GM21390 (cell line): ENCODE data around the gene NDRG3.

ENCODE experiments used
- ATAC-seq: cut with Tn5 transposase; IDR thresholded peaks from one replicate; pipeline ENCODE4 v1.9.1; 2021; ENCODE audit not compliant: unreplicated experiment

NDRG3 gene

GRCh38 chr20:36761125-36761524 is 15.2 kb upstream of the NDRG3 start:
- no peak for ATAC-seq

GRCh38 chr20:36760647-36761046 is 14.8 kb upstream of the NDRG3 start:
- ATAC-seq = no peak

DNA sequence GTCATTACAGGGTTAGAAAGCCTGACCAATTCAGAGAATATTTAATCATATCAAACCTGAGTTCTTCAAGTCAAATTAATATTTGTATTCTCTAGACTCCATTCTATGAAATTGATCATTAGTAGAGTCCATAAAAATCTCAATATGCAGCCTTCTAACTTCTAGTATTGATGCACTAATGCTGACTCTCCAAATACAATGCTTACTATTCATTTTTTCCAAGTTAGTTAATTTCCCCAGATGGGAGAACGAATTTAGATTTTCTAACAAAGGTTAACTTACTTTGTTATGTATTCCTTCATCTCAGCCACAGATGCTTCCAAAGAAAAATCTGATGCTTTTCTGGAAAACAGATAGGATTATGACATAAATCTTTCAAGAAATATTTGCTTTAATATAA is 12.4 kb upstream of the NDRG3 start:
- no peak for ATAC-seq

- ATAC-seq = no peak
These were observed 10.6 kb upstream of the NDRG3 start for GRCh38 chr20:36756496-36756895.

DNA sequence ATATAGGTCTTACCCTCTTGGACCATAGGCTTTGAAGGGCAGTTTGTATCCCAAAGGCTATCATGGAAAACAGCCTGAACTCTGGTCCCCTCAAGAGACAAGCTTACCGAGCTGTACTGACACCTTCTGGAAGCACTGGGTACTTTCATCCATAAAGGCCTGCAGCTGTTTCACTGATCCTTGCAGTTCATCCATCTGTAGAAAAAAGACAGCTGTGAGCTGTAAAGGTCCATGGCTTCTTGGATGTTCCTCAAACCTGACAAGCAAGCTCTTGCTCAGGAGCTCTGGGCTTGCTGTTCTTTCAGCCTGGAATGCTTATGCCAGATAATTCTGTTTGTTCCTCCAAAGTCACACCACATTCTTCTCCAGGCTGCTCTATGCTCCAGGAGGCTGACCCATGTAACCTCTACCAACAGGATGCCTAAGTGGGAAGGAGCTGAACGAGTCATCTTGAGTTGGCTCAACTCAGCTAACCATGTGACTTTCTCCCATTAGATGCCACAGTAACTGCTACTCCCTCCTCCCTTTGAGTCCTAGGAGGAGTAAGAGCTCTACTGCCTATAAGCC is 8.8 kb upstream of the NDRG3 start:
- no peak for ATAC-seq

DNA sequence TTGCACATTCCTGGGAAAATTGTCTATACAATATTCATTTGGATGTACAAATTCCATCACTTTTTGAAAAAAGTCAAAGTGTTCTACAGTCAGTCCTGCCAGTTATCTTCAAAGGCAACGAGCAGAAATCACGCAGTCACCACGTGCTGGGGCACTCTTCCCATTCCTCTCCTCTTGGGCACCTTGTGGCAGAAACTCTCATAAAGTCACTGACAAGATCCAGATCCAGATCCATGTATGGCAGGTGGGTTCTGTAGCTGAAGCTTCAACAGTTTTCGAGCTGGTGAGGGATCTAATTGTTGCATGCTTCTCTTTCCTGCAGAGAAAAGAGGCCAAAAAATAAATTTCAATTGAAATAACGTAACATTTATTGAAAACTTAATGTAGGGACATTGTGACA is 6.7 kb upstream of the NDRG3 start:
- no peak for ATAC-seq

GRCh38 chr20:36745234-36745926 is 510 bp downstream of the NDRG3 start:
- ATAC-seq = peak; percentile 35

- no peak for ATAC-seq
These were observed 1.1 kb downstream of the NDRG3 start for GRCh38 chr20:36744764-36745191.

DNA sequence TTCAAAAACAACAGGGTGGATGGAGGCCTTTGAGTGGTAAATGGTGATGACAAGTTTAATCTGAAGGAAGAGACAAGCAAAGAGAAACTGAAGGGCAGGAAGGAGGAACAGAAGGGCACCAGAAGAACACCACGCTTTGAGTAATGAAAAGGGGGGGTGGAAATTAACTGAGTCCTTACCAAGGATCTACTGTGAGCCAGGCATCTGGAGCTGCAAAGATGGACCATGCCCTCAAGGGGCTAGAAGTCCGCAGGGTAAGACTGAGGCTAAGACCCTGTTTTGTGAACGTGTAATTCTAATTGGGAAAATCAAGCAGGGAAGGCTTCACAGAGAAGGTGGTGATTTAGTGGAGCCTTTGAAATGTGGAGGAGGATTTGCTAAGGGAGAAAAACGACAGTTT is 1.6 kb downstream of the NDRG3 start:
- no peak for ATAC-seq

DNA sequence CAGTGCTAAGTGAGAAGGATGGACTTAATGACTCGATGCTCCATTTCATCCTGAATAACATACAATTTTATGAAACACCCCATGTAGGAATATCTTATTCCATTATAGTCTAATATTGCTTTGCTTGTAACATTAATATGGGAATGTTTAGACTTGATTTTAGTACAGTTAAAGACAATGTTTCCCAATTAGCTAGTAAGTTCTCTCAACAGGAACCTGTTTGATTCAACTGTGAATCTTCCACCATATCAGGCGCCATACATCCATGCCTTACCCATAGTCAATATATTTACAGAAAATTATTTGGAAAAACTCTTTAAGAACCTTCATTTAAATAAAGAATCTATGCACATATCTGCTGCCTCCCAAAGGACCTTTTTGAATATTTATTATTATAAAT is 3.3 kb downstream of the NDRG3 start:
- ATAC-seq = no peak

DNA sequence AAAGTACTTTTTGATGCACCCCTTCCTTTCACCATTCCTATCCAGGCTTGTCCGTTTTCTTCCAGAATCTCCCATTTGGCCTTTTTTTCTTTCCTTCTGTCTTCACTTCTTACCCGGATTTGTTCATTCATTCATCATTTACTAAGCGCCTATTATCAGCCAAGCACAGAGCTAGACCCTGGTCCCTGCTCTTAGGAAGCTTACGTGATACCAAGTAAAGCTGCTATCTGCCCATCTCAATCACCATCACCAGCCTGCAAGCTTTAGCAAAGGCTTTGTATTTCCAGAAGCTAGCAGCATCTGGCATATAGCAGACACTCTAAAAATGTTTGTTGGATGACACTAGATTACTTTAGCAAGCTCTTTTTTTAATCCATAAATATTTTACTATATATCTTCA is 4.8 kb downstream of the NDRG3 start:
- no peak for ATAC-seq

- no peak for ATAC-seq
These were observed 8.7 kb downstream of the NDRG3 start for GRCh38 chr20:36737183-36737499.

DNA sequence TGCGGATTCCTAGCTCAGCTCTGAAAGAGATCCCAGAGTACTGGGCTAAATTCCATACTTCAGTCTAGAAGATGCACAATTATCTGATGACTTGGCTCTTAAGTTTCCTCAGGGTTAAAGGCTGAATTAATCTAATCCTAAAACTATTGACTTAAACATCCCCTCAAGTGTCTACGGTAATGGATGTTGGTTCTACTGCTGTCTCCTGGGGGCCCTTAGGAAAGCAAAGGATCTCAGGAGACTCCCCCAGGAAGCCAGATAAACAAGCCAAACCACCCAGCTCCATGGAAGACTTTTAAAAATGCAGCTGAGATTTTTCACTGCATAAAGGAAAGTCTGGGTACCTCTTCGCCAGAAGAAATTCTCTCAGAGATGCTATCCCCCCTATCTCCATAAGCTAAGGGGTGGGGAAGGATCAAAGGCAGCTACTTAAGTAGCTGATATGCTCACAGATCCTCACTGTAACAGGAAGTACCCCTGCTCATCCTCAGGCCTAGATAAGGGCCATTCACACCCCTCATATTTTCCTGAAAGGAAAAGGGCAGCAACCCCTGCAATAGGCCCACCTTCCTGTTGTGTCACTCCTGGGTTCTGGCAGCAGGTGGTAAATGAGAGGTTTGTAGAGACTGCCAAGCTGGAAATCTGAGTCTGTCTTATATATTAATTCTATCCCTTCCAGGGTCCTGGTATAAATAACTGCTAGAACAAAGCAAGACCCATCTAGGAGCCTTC is 9.3 kb downstream of the NDRG3 start:
- no peak for ATAC-seq

DNA sequence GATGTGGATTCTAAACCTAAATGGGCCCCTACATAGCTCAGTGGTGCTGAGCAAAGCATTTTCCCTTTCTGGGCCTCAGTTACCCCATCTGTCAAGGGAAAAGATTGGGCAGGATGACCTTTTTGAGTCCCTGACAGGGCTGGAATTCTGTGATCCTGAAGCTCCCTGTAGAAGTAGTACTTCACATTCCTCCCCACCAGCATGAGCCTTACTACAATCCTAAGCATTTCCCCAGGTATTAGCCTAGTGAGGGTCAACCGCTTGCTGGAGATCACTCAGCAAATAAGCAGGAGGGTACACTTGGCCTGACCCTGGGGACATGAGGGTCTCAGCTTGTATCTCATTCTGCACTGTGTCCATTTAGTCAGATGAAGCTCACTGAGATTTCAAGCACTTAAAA is 13.4 kb downstream of the NDRG3 start:
- no peak for ATAC-seq

- no peak for ATAC-seq
These were observed 16.9 kb downstream of the NDRG3 start for GRCh38 chr20:36728986-36729385.

- ATAC-seq = no peak
These were observed 19.7 kb downstream of the NDRG3 start for GRCh38 chr20:36726168-36726567.

DNA sequence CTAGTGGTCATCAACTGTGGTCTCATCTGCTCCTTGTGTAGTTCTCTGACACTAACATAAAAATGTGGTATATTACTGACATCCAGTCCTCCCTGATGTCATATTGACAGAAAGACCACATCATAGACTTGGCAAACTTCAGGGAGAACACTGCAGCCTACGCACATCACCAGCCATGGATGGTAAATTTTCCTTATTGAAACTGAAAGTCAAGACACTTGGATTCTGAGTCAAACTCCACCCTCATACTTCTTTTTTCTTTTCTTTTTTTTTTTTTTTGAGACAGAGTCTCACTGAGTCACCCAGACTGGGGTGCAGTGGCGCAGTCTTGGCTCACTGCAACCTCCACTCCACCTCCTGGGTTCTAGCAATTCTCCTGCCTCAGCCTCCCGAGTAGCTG is 25.4 kb downstream of the NDRG3 start:
- no peak for ATAC-seq

- no peak for ATAC-seq
These were observed 28.2 kb downstream of the NDRG3 start for GRCh38 chr20:36717657-36718056.

DNA sequence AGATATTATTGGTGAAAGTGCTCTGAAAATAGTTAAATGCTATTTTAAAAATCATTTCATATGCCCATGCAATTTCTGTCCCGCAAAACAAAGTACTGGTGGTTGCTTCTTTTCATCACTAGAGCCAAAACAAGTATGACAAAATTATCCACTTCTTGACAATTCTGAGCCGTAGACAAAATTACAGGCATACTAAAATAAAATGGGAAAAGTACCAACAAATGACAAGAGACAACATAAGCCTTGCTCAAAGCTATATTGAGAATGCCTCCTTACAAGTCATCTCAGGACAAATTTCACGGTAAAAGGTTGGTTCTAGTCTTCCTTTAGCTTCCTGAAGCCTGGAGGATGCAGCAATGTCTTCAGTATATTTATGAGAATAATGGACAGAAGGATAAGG is 28.9 kb downstream of the NDRG3 start:
- ATAC-seq = no peak

GRCh38 chr20:36712775-36713174 is 33.1 kb downstream of the NDRG3 start:
- no peak for ATAC-seq

- no peak for ATAC-seq
These were observed 36.8 kb downstream of the NDRG3 start for GRCh38 chr20:36709126-36709525.

- ATAC-seq = no peak
These were observed 42.4 kb downstream of the NDRG3 start for GRCh38 chr20:36703530-36703929.

GRCh38 chr20:36700438-36700837 is 45.5 kb downstream of the NDRG3 start:
- no peak for ATAC-seq
